Mucosa of descending colon (tissue), 3 donors: Measurements from ENCODE around the gene PDCD2L. TPM values are rescaled to one million over a fixed set of nuclear protein-coding genes. Genes with fewer than 3 reads are reported as not detected.

Experiments
- ATAC-seq: fragments of 200-7000 bp; cut with Tn5 transposase; one replicate; pipeline ENCODE4 v1.9.1; 2020; ENCODE audit warnings: mild to moderate bottlenecking, moderate library complexity
- DNase-seq, 3 donors: peaks; one replicate each; pipeline ENCODE4 v3.0.0-alpha.2; 2020
- H3K36me3 ChIP-seq: fragments of 200-600 bp; one replicate; pipeline ENCODE4 v1.8.0; 2021; ENCODE audit warnings: low read depth, mild to moderate bottlenecking
- H3K4me1 ChIP-seq: fragments of 200-600 bp; one replicate; pipeline ENCODE4 v1.8.0; 2021; ENCODE audit warnings: low read depth, mild to moderate bottlenecking
- H3K4me3 ChIP-seq: fragments of 200-600 bp; one replicate; pipeline ENCODE4 v1.8.0; 2021; ENCODE audit warnings: mild to moderate bottlenecking
- H3K9me3 ChIP-seq: fragments of 200-600 bp; one replicate; pipeline ENCODE4 v1.8.0; 2021; ENCODE audit warnings: mild to moderate bottlenecking
- intact Hi-C, 2 donors: fragments of 100-400 bp; cut with DNase I in 1 of 2; cut with micrococcal nuclease in 1 of 2; formaldehyde crosslinking; loops; one replicate each; pipeline versions ENCODE4 v1.11.0 to v1.11.1; 2022; cut with DNase I, micrococcal nuclease
- total RNA-seq, 3 donors: library from RNA; stranded (reverse); fragmentation: NEBNext Ultra II Directional in 2 of 3; extraction: Animal tissue kit (Norgen Biotek cat#: 25700) in 2 of 3; gene quantifications; one replicate each; pipeline versions ENCODE4 v1.2.1 to v1.2.4, GENCODE V29; 2021 to 2023
- TF ChIP-seq, protein P1 (sequence below): fragments of 200-600 bp; IDR thresholded peaks from one replicate; pipeline ENCODE4 v1.8.0; 2022; ENCODE audit warnings: antibody characterized with exemption, mild to moderate bottlenecking
- donor health status: DM: no; HTN: no; CAD: no; lungs with moderate emphysema.
- donor health status: DM: no; HTN: no; CAD: no.
- donor health status: DM: no; HTN: yes; CAD: no.

The PDCD2L gene
- total RNA-seq, 3 donors from 2014 or later: 6.4 to 10.5 (median 8.1) TPM

DNA sequence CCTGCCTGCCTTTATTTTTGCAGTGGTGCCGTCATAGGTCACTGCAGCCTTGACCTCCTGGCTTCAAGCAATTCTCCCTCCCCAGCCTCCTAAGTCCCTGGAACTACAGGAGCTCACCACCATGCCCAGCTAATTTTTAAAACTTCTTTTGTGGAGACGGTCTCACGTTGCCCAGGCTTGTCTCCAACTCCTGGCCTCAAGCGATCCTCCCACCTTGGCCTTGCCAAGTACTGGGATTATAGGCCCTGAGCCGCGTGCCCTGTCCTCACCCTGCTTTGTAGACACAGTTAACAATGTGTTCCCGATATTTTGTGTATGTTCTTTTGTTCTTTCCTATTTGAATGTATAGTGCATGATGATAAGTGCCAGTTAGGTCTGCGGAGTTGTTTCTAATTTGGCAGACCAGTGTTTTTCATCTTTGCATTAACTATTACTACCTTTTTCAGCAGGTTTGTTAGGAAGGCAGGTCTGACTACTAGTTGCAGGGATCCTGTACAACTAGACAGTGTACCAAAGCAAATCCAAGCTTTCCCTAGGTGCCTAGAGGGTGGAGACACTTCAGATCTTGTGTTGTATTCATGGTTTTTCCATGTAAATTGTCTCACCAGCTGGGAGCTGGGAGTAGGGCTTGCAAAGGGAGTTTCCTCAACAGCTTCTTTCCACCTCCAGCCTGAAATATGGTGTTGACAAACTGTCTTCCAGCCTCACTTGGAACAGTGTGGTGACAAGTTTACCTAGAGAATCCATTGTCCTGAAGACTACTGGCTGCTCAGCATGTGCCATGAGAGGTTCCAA, 67.9 kb downstream of the PDCD2L start:
- H3K4me3 ChIP-seq: no peak overlapping the region
- no peak for DNase-seq
- intact Hi-C loops: no loop called here
- no peaks in the 10 kb centered on the region for H3K9me3 ChIP-seq
- H3K4me1 ChIP-seq: no peaks in the 10 kb centered on the region
- TF ChIP-seq, protein P1, sequence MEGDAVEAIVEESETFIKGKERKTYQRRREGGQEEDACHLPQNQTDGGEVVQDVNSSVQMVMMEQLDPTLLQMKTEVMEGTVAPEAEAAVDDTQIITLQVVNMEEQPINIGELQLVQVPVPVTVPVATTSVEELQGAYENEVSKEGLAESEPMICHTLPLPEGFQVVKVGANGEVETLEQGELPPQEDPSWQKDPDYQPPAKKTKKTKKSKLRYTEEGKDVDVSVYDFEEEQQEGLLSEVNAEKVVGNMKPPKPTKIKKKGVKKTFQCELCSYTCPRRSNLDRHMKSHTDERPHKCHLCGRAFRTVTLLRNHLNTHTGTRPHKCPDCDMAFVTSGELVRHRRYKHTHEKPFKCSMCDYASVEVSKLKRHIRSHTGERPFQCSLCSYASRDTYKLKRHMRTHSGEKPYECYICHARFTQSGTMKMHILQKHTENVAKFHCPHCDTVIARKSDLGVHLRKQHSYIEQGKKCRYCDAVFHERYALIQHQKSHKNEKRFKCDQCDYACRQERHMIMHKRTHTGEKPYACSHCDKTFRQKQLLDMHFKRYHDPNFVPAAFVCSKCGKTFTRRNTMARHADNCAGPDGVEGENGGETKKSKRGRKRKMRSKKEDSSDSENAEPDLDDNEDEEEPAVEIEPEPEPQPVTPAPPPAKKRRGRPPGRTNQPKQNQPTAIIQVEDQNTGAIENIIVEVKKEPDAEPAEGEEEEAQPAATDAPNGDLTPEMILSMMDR: no peak
- ATAC-seq: no peak
- H3K36me3 ChIP-seq: peaks cover 4% of the 10 kb centered on the region

DNA sequence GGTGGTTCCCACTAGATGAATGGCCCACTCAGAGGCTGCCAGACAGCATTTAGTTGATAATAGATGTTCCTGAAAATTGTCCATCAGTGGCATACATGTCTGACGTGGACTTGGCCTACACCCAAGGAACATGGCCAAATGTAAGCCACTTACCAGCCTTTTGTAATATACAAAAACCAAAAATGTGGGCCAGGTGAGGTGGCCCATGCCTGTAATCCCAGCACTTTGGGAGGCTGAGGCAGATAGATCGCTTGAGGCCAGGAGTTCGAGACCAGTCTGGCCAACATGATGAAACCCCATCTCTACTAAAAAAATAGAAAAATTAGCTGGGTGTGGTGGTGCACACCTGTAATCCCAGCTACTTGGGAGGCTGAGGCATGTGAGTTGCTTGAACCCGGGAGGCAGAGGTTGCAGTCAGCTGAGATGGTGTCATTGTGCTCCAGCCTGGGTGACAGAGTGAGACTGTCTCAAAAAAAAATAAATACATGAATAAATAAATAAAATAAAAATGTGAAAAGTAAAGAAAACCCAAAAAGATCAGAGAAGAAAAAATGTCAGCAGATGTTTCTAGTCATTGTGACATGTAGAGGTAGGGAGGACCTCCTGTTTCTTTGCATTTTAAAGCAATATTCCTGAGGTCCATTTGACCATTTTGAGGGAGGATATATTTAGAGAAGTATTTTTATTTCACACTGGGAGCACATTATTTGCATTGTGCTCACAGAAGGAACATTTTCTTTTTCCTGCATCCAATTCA, 70.2 kb downstream of the PDCD2L start:
- no peaks in the 10 kb centered on the region for H3K4me1 ChIP-seq
- ATAC-seq (no peak), DNase-seq (no peak)
- no peaks in the 10 kb centered on the region for H3K36me3 ChIP-seq
- H3K4me3 ChIP-seq: no peak overlapping the region
- no peaks in the 10 kb centered on the region for H3K9me3 ChIP-seq
- intact Hi-C loops: no loop called here
- TF ChIP-seq, protein P1: no peak

DNA sequence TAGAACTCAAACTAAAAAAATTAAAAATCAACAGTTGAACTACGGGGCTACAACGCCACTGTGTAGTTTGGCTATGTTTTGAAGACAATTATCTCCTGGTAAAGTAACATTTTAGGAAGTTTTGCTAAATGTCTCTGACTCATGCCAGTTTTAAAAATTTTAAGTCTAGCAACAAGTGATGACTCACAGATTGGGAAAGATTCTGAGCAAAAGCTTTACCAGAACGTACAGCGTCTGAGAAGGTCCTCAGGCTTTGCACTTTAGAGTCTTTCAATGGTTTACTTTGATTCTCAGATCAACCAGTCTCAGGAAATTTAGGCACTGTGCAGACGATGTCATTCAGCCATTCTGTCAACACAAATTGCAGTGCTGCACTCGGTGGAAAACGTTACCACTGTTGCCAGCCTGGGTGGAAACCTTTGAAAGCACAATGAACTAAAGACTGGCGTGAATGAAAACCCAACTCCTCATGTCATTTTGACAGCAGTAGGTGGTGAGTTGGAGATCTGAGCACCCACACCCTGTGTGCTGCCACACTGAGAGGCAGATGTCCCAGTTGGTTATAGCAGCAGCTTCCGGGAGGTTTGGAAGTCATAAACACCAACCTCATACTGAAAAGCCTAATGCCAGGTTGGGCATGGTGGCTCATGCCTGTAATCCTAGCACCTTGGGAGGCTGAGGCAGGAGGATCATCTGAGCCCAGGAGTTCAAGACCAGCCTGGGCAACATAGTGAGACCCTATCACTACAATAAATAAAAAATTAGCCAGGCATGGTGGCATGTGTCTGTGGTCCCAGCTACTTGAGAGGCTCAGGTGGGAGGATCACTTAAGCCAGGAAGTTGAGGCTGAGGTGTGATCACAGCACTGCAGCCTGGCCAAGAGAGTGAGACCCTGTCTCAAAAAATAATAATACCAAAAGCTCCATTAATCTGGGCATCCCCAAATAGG, 71.1 kb downstream of the PDCD2L start:
- intact Hi-C loops: no loop called here
- Histone ChIP-seq H3K4me3 (no peak overlapping the region), H3K4me1 (no peaks in the 10 kb centered on the region), H3K36me3 (no peaks in the 10 kb centered on the region), H3K9me3 (no peaks in the 10 kb centered on the region)
- TF ChIP-seq, protein P1: no peak
- ATAC-seq (no peak), DNase-seq (no peak)

Other genes starting within 250 kb of the PDCD2L start
- gene LSM14A, start 231.9 kb upstream of the PDCD2L start, total RNA-seq: 100 to 1,000 TPM in 1 of 3 donors, 10 to 100 TPM in 2; 72.5 to 111 (median 85.6) TPM
- gene GARRE1, start 149.8 kb upstream of the PDCD2L start, total RNA-seq: 10 to 100 TPM; 18.7 to 27.6 (median 27.3) TPM
- 100 to 1,000 TPM; 247 to 344 (median 296) TPM for gene GPI, start 39.2 kb upstream of the PDCD2L start, total RNA-seq
- 10 to 100 TPM; 41.0 to 63.6 (median 48.3) TPM for gene UBA2, start 24.0 kb downstream of the PDCD2L start, total RNA-seq
- gene WTIP, start 77.4 kb downstream of the PDCD2L start, total RNA-seq: 10 to 100 TPM in 1 of 3 donors, 1 to 10 TPM in 2; 1.5 to 12.3 (median 3.2) TPM